RWPE2 (cell line): Measurements from ENCODE around the gene SLC17A9.
"Not testable (repeated sequence)": the region's sequence is repeated elsewhere in the genome, so short reads cannot be mapped to it uniquely, and the experiment has no call there.

Source experiments
- ATAC-seq: fragments of 200-7000 bp; cut with Tn5 transposase; 3 replicates; pipeline ENCODE4 v1.9.1; 2021; ENCODE audit warnings: low read depth
- DNase-seq: peaks from one replicate; pipeline ENCODE4 v3.0.0-alpha.2; 2020; ENCODE audit warnings: low spot score
- H3K27ac ChIP-seq: fragments of 450-650 bp; 2 replicates; pipeline ENCODE4 v1.5.1; 2017; ENCODE audit warnings: mild to moderate bottlenecking; ENCODE audit not compliant: poor library complexity, severe bottlenecking
- H3K27me3 ChIP-seq: fragments of 250-450 bp; sonication (Bioruptor Pico); 2 replicates; pipeline ENCODE4 v1.5.1; 2021; ENCODE audit warnings: mild to moderate bottlenecking, moderate library complexity; ENCODE audit not compliant: insufficient read depth, poor library complexity, severe bottlenecking
- H3K36me3 ChIP-seq: fragments of 250-450 bp; sonication (Bioruptor Pico); 2 replicates; pipeline ENCODE4 v1.5.1; 2020; ENCODE audit warnings: low read depth, mild to moderate bottlenecking, moderate library complexity
- H3K4me1 ChIP-seq: fragments of 250-450 bp; sonication (Bioruptor Pico); 2 replicates; pipeline ENCODE4 v1.5.1; 2021; ENCODE audit warnings: mild to moderate bottlenecking, moderate library complexity; ENCODE audit not compliant: insufficient read depth, poor library complexity, severe bottlenecking
- H3K4me3 ChIP-seq: fragments of 250-450 bp; sonication (Bioruptor Pico); 2 replicates; pipeline ENCODE4 v1.5.1; 2021; ENCODE audit warnings: mild to moderate bottlenecking, moderate library complexity; ENCODE audit not compliant: severe bottlenecking
- H3K9me3 ChIP-seq: fragments of 250-450 bp; sonication (Bioruptor Pico); 2 replicates; pipeline ENCODE4 v1.5.1; 2021; ENCODE audit warnings: mild to moderate bottlenecking, moderate library complexity; ENCODE audit not compliant: severe bottlenecking
- TF ChIP-seq, protein P1 (sequence below): fragments of 450-650 bp; IDR thresholded peaks from one replicate; pipeline ENCODE4 v1.5.1; 2017; ENCODE audit warnings: mild to moderate bottlenecking, moderate library complexity; ENCODE audit not compliant: poor library complexity, severe bottlenecking

Gene SLC17A9

DNA sequence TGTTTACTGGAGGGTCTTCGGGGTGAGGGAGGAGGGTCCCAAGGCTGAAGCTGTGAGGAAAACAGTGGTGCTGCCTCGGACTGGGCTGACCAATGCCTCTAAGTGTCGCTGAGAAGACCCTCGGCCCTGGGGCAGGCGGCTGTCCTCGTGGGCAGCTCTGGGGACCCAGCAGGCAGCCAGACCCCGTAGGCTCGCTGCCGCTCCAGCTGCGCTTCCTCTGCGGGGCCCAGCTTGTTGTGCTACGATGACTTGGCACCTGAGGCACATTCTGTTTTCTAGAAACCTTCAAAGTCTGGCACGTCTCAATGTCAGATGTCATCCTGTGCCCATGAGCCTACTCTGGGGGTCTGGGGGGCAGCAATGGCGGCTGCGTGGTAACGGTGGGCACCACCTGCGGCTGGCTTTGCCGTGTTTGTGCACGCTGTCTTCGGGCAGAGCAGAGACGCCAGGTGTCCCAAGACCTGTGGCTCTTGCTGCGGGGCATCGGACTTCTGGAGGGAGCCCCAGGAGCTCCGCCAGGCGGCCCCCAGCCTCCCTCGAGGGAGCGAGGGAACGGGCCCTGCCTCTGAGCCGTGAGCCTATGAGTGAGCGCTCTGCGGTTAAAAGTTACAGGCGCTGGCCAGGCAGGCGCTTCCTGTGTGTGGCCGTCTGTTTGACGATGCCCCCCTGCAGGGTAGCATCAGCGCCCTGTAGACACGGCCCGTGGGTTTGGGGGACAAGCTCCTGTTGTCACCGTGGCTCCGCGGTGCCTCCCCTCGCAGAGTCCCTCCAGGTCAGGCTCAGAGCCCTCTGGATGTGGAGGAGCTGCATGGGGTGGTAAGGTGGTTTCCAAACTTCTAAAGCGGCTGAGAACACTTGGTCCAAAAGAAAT, 6.8 kb downstream of the SLC17A9 start:
- H3K9me3 ChIP-seq: no peaks in the 10 kb centered on the region
- peaks cover 7% of the 10 kb centered on the region for H3K4me1 ChIP-seq
- H3K27ac ChIP-seq: no peak overlapping the region
- DNase-seq (no peak), ATAC-seq (no peak)
- TF ChIP-seq, protein P1, sequence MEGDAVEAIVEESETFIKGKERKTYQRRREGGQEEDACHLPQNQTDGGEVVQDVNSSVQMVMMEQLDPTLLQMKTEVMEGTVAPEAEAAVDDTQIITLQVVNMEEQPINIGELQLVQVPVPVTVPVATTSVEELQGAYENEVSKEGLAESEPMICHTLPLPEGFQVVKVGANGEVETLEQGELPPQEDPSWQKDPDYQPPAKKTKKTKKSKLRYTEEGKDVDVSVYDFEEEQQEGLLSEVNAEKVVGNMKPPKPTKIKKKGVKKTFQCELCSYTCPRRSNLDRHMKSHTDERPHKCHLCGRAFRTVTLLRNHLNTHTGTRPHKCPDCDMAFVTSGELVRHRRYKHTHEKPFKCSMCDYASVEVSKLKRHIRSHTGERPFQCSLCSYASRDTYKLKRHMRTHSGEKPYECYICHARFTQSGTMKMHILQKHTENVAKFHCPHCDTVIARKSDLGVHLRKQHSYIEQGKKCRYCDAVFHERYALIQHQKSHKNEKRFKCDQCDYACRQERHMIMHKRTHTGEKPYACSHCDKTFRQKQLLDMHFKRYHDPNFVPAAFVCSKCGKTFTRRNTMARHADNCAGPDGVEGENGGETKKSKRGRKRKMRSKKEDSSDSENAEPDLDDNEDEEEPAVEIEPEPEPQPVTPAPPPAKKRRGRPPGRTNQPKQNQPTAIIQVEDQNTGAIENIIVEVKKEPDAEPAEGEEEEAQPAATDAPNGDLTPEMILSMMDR: no peak
- no peak overlapping the region for H3K4me3 ChIP-seq
- H3K27me3 ChIP-seq: no peaks in the 10 kb centered on the region
- no peaks in the 10 kb centered on the region for H3K36me3 ChIP-seq

GRCh38 chr20:62959998-62960436, 7.5 kb downstream of the SLC17A9 start:
- Histone ChIP-seq H3K27ac (no peak overlapping the region), H3K36me3 (no peaks in the 10 kb centered on the region), H3K27me3 (no peaks in the 10 kb centered on the region), H3K9me3 (no peaks in the 10 kb centered on the region), H3K4me3 (no peak overlapping the region), H3K4me1 (peaks cover 7% of the 10 kb centered on the region)
- ATAC-seq: no peak
- TF ChIP-seq, protein P1: no peak
- no peak for DNase-seq

GRCh38 chr20:62960446-62961309, 8.2 kb downstream of the SLC17A9 start:
- H3K4me3 ChIP-seq, DNase-seq, H3K9me3 ChIP-seq, H3K36me3 ChIP-seq, H3K27ac ChIP-seq, ATAC-seq, H3K4me1 ChIP-seq, H3K27me3 ChIP-seq: not testable (repeated sequence)

DNA sequence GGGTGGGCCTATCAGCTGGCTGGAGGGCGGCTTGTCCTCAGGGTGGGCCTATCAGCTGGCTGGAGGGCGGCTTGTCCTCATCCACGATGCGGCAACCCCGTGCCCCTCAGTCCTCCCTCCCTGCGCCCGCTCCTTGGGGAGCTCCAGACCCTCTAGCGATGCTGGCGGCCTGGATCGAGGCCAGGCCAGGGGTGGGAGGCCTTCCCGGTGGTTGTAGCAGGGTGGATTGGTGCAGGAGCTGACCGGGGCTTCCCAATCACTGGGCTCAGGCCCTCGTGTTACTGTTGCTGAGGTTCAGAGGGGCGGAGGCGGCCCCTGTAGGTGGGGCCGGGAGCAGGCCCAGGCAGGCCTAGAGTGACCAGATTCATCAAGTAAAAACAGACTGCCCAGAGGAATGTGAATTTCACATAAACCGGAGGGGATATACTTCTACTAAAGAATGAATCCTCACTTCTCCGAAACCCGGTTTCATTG, 8.8 kb downstream of the SLC17A9 start:
- Histone ChIP-seq H3K4me3 (no peak overlapping the region), H3K4me1 (peaks cover 7% of the 10 kb centered on the region), H3K9me3 (no peaks in the 10 kb centered on the region), H3K27ac (no peak overlapping the region), H3K27me3 (peaks cover 6% of the 10 kb centered on the region), H3K36me3 (no peaks in the 10 kb centered on the region)
- TF ChIP-seq, protein P1: no peak
- no peak for DNase-seq
- peak; percentile 73 for ATAC-seq

DNA sequence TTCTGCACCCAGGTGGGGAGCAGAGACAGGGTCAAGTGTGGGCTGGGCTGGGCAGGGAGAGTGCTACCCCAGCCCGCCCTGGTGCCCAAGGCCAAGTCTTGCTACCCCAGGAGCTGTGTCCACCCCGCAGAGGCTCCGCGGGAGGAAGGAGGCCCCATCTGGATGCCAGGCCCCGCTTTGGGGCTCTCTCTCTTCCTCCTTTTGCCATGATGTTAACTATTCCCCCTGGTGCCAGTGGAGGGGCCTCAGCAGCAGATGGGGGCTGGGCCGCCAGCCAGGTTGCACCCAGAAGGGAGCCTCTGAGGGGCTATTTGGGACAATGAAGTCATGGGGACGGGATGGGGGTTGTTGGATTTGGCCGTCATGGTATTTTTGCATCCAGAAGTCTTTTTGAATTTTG, 9.3 kb downstream of the SLC17A9 start:
- peaks cover 7% of the 10 kb centered on the region for H3K4me1 ChIP-seq
- H3K27ac ChIP-seq: no peak overlapping the region
- H3K36me3 ChIP-seq: no peaks in the 10 kb centered on the region
- H3K4me3 ChIP-seq: no peak overlapping the region
- DNase-seq: no peak
- H3K27me3 ChIP-seq: peaks cover 6% of the 10 kb centered on the region
- H3K9me3 ChIP-seq: no peaks in the 10 kb centered on the region
- TF ChIP-seq, protein P1: no peak
- no peak for ATAC-seq
